Mucosa of descending colon (tissue), 3 donors: ENCODE measurements around the gene ACSM2A. TPM values are rescaled to one million over a fixed set of nuclear protein-coding genes. Genes with fewer than 3 reads are reported as not detected.
"Not testable (repeated sequence)": the region's sequence is repeated elsewhere in the genome, so short reads cannot be mapped to it uniquely, and the experiment has no call there.

Source experiments
- ATAC-seq: fragments of 200-7000 bp; cut with Tn5 transposase; one replicate; pipeline ENCODE4 v1.9.1; 2020; ENCODE audit warnings: mild to moderate bottlenecking, moderate library complexity
- DNase-seq, 3 donors: peaks; one replicate each; pipeline ENCODE4 v3.0.0-alpha.2; 2020
- H3K36me3 ChIP-seq: fragments of 200-600 bp; one replicate; pipeline ENCODE4 v1.8.0; 2021; ENCODE audit warnings: low read depth, mild to moderate bottlenecking
- H3K4me1 ChIP-seq: fragments of 200-600 bp; one replicate; pipeline ENCODE4 v1.8.0; 2021; ENCODE audit warnings: low read depth, mild to moderate bottlenecking
- H3K4me3 ChIP-seq: fragments of 200-600 bp; one replicate; pipeline ENCODE4 v1.8.0; 2021; ENCODE audit warnings: mild to moderate bottlenecking
- H3K9me3 ChIP-seq: fragments of 200-600 bp; one replicate; pipeline ENCODE4 v1.8.0; 2021; ENCODE audit warnings: mild to moderate bottlenecking
- intact Hi-C, 2 donors: fragments of 100-400 bp; cut with DNase I in 1 of 2; cut with micrococcal nuclease in 1 of 2; formaldehyde crosslinking; loops; one replicate each; pipeline versions ENCODE4 v1.11.0 to v1.11.1; 2022; cut with DNase I, micrococcal nuclease
- total RNA-seq, 3 donors: library from RNA; stranded (reverse); fragmentation: NEBNext Ultra II Directional in 2 of 3; extraction: Animal tissue kit (Norgen Biotek cat#: 25700) in 2 of 3; gene quantifications; one replicate each; pipeline versions ENCODE4 v1.2.1 to v1.2.4, GENCODE V29; 2021 to 2023
- TF ChIP-seq, protein P1 (sequence below): fragments of 200-600 bp; IDR thresholded peaks from one replicate; pipeline ENCODE4 v1.8.0; 2022; ENCODE audit warnings: antibody characterized with exemption, mild to moderate bottlenecking
- donor health status: DM: no; HTN: no; CAD: no; lungs with moderate emphysema.
- donor health status: DM: no; HTN: no; CAD: no.
- donor health status: DM: no; HTN: yes; CAD: no.

Gene ACSM2A
- total RNA-seq, 3 donors from 2014 or later = not detected

DNA sequence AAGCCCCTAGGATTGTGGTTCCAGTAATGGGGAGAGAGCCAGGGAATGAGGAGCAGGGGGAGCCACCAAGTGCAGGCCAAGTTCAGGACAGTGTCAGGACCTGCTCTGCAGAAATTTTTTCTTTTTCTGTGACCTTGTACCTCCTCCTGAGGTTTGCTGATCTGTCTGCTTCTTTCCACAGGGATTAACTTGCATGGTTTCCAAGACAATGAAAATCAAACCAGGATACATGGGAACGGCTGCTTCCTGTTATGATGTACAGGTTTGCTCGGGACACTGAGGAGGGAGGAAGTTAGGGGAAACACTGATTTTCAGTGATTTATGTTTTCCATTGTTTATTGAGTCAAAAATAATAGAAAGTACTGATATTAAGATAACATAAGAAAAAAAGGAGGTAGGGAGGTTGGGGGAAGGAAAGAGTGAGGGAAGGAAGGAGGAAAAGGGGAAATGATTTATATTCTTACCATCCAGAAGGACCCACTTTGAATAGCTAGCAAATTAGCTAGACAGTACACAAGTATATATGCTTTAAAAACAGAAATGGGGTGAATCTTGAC, 25.9 kb downstream of the ACSM2A start:
- not testable (repeated sequence) for H3K4me1 ChIP-seq

DNA sequence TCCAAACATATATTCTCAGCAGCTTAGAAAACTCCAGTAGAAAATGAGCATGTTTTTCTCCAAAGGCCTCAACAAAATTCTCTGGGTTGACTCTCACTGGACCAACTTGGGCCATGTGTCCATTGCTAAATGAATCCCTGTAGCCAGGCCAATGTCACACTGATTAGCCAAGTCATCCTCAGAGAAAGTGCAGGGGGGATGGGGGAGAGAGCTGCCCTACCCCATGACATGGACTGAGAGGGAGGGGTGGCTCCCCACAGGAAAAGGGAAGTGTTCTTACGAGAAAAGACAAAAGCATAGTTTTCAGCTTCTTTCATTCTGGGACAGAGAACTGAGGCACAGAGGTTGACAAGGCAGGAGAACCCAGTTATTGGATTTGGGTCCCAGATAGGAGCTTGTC, 32.7 kb downstream of the ACSM2A start:
- not testable (repeated sequence) for H3K36me3 ChIP-seq, ATAC-seq

More for the DNA sequence above, 25.9 kb downstream of the ACSM2A start:
- DNase-seq, H3K36me3 ChIP-seq, H3K9me3 ChIP-seq, ATAC-seq, H3K4me3 ChIP-seq, intact Hi-C loops: not testable (repeated sequence)

DNA sequence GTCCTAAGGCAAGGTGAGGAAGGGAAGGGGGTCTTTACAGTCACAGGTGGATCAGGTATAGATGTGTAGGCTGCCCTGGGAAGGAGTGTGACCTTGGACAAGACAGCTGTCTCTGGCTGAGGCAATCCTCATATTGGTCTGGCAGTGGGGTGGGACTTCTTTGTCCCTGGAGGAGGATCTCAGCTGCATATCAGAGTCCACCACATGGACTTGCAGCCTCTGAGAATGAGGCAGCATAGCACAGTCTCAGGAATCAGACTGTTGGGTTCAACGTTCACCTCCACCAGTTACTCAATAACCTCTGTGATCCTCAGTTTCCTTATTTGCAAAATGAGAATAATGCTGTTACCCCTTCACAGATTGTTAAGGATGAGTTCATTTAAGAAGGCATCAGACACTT, 33.4 kb downstream of the ACSM2A start:
- H3K9me3 ChIP-seq = no peaks in the 10 kb centered on the region
- no peaks in the 10 kb centered on the region for H3K36me3 ChIP-seq
- ATAC-seq = no peak
- no peak overlapping the region for H3K4me3 ChIP-seq
- intact Hi-C loops = no loop called here
- TF ChIP-seq, protein P1, sequence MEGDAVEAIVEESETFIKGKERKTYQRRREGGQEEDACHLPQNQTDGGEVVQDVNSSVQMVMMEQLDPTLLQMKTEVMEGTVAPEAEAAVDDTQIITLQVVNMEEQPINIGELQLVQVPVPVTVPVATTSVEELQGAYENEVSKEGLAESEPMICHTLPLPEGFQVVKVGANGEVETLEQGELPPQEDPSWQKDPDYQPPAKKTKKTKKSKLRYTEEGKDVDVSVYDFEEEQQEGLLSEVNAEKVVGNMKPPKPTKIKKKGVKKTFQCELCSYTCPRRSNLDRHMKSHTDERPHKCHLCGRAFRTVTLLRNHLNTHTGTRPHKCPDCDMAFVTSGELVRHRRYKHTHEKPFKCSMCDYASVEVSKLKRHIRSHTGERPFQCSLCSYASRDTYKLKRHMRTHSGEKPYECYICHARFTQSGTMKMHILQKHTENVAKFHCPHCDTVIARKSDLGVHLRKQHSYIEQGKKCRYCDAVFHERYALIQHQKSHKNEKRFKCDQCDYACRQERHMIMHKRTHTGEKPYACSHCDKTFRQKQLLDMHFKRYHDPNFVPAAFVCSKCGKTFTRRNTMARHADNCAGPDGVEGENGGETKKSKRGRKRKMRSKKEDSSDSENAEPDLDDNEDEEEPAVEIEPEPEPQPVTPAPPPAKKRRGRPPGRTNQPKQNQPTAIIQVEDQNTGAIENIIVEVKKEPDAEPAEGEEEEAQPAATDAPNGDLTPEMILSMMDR = no peak
- no peaks in the 10 kb centered on the region for H3K4me1 ChIP-seq
- DNase-seq = no peak

More for the DNA sequence above, 32.7 kb downstream of the ACSM2A start:
- H3K9me3 ChIP-seq, DNase-seq, H3K4me1 ChIP-seq, intact Hi-C loops, H3K4me3 ChIP-seq: not testable (repeated sequence)

DNA sequence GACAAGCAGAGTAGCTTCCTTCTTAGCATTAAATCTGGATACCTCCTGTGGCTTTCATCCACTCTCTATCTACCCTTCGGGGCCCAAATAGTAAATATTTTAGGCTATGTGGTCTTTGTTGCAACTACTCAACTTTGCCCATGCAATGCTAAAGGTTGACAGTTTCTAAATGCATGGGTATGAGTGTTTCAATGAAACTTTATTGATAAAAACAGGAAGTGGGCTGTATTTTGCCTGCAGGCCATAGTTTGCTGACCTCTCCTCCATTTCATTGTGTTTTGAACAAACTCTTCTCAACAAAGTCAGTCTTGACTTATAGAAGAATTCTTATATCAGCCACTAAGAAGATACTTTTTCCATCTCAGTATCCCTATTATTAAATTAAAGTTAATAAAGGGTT, 34.1 kb downstream of the ACSM2A start:
- no peak for DNase-seq
- Histone ChIP-seq H3K36me3 (no peaks in the 10 kb centered on the region), H3K4me1 (no peaks in the 10 kb centered on the region), H3K4me3 (no peak overlapping the region), H3K9me3 (no peaks in the 10 kb centered on the region)
- intact Hi-C loops = no loop called here
- TF ChIP-seq, protein P1 = no peak
- ATAC-seq = no peak

DNA sequence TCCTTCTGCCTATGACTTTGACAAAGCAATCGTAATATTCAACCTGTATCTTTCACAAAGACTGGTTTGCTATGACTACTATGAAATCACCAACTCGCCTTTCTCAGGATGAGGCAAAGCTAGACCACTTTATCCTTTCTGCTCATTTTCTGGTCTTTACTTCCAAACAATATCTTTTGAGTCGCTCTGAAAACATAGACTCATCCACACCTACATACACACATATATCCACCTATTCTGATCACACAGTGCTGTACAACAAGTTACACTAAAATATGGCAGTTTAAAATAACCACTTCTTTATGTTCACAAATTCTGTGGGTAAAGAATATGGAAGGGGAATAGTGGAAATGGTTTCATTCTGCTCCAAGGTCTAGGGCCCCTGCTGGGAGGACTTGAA, 39.7 kb downstream of the ACSM2A start:
- H3K4me1 ChIP-seq, DNase-seq, H3K9me3 ChIP-seq, H3K4me3 ChIP-seq, ATAC-seq, intact Hi-C loops, H3K36me3 ChIP-seq: not testable (repeated sequence)

DNA sequence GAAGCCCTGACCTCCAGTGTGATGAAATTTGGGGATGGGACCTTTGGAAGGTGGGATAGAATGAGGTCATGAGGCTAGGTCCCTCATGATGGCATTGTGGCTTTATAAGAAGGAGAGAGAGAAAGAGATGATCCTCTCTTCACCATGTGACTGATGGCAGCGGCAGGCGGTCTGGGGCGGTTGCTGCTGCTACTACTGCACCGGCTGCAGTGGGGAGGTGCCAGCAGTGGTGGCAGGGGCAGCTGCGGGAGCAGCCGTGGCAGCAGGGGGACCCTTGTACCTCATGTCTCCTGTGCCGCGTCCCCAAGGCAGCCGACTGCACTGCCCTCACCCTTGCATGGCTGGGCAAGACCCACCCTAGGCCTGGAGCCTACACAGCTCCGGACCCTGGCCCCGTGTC, 40.1 kb downstream of the ACSM2A start:
- H3K4me1 ChIP-seq, intact Hi-C loops, H3K4me3 ChIP-seq, ATAC-seq, H3K36me3 ChIP-seq, DNase-seq, H3K9me3 ChIP-seq: not testable (repeated sequence)

DNA sequence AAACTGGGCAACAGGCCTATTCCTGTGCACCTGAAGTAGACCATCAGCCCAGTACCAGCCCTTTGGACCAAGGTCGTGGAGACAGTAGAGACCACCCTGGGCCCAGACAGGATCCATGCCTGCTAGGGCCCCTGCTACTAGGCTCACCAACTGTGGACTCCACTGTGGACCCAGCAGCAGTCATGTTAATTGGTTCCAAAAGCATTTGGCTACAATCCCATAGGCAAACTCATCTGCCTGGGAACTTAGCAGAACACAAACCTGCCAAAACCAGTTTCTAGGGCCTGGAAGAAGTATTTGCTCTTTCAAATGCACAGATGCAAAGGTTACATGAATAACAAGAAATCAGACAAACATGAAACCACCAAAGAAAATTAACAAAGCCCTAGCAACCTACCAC, 53.1 kb downstream of the ACSM2A start:
- intact Hi-C loops = no loop called here
- TF ChIP-seq, protein P1 = no peak
- no peaks in the 10 kb centered on the region for H3K36me3 ChIP-seq

DNA sequence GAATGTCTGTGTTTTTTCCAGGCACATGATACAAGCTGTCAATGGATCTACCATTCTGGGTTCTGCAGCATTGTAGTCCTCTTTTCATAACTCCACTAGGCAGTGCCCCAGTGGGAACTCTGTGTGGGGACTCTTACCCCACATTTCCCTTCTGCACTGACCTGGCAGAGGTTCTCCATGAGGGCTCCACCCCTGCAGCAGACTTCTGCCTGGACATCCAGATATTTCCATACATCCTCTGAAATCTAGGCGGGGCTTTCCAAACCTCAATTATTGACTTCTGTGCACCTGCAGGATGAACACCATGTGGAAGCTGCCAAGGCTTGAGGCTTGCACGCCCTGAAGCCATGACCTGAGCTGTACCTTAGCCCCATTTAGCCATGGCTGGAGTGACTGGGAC, 56.0 kb downstream of the ACSM2A start:
- H3K4me1 ChIP-seq = no peaks in the 10 kb centered on the region
- DNase-seq = no peak
- ATAC-seq = no peak
- intact Hi-C loops = no loop called here
- H3K36me3 ChIP-seq = no peaks in the 10 kb centered on the region
- H3K9me3 ChIP-seq = peaks cover 14% of the 10 kb centered on the region
- TF ChIP-seq, protein P1 = no peak
- H3K4me3 ChIP-seq = no peak overlapping the region

More for the DNA sequence above, 53.1 kb downstream of the ACSM2A start:
- Histone ChIP-seq H3K4me3 (no peak overlapping the region), H3K4me1 (no peaks in the 10 kb centered on the region), H3K9me3 (peaks cover 14% of the 10 kb centered on the region)
- ATAC-seq = no peak
- DNase-seq = no peak
